Astrocyte (in vitro differentiated cells and primary cell): Measurements from ENCODE around the gene HMX1. TPM values are rescaled to one million over a fixed set of nuclear protein-coding genes. Genes with fewer than 3 reads are reported as not detected.

ENCODE experiments used
- DNase-seq: peaks from one replicate; pipeline ENCODE4 v3.0.0-alpha.2; 2010; ENCODE audit warnings: low read depth
- FAIRE-seq: peaks from 2 replicates; lab custom pipeline; 2011; peaks lifted over from hg19 to GRCh38; lab: Jason Lieb, UNC
- H2AFZ ChIP-seq: 2 replicates; pipeline ENCODE4 v1.6.0; 2012; ENCODE audit warnings: low read depth, low read length, inconsistent platforms
- H3K27ac ChIP-seq: 2 replicates; pipeline ENCODE4 v1.5.1; 2011; ENCODE audit warnings: low read depth, low read length, inconsistent platforms
- H3K27me3 ChIP-seq: 2 replicates; pipeline ENCODE4 v1.6.0; 2011; ENCODE audit warnings: low read length, inconsistent platforms; ENCODE audit not compliant: insufficient read depth
- H3K36me3 ChIP-seq: 2 replicates; pipeline ENCODE4 v1.5.1; 2011; ENCODE audit warnings: low read length, inconsistent platforms; ENCODE audit not compliant: insufficient read depth
- H3K4me1 ChIP-seq: 2 replicates; pipeline ENCODE4 v1.5.1; 2011; ENCODE audit warnings: low read length, inconsistent platforms; ENCODE audit not compliant: insufficient read depth
- H3K4me2 ChIP-seq: 2 replicates; pipeline ENCODE4 v1.6.0; 2012; ENCODE audit warnings: low read length, inconsistent platforms
- H3K4me3 ChIP-seq: 2 replicates; pipeline ENCODE4 v1.5.1; 2011; ENCODE audit warnings: low read depth, mild to moderate bottlenecking, low read length, inconsistent platforms; ENCODE audit not compliant: insufficient read depth
- H3K79me2 ChIP-seq: 2 replicates; pipeline ENCODE4 v1.6.0; 2012; ENCODE audit warnings: mild to moderate bottlenecking, low read length, inconsistent platforms; ENCODE audit not compliant: insufficient read depth
- H3K9ac ChIP-seq: 2 replicates; pipeline ENCODE4 v1.6.0; 2012; ENCODE audit warnings: mild to moderate bottlenecking, low read length, inconsistent platforms
- H3K9me3 ChIP-seq: 2 replicates; pipeline ENCODE4 v1.5.1; 2012; ENCODE audit warnings: low read depth, mild to moderate bottlenecking, low read length, inconsistent platforms; ENCODE audit not compliant: insufficient read depth
- H4K20me1 ChIP-seq: 2 replicates; pipeline ENCODE4 v1.6.0; 2012; ENCODE audit warnings: low read length, inconsistent platforms; ENCODE audit not compliant: insufficient read depth
- H3K27ac Mint-ChIP-seq: one replicate; pipeline ENCODE4 v1.8.0; 2021; ENCODE audit warnings: mild to moderate bottlenecking, mixed read lengths; ENCODE audit not compliant: unreplicated experiment
- H3K27me3 Mint-ChIP-seq: one replicate; pipeline ENCODE4 v1.8.0; 2021; ENCODE audit warnings: low read depth, mixed read lengths; ENCODE audit not compliant: unreplicated experiment
- H3K36me3 Mint-ChIP-seq: one replicate; pipeline ENCODE4 v1.8.0; 2021; ENCODE audit warnings: low read depth, mixed read lengths; ENCODE audit not compliant: unreplicated experiment
- H3K4me1 Mint-ChIP-seq: one replicate; pipeline ENCODE4 v1.8.0; 2021; ENCODE audit warnings: low read depth, mixed read lengths; ENCODE audit not compliant: unreplicated experiment
- H3K4me3 Mint-ChIP-seq: one replicate; pipeline ENCODE4 v1.8.0; 2021; ENCODE audit warnings: mild to moderate bottlenecking, moderate library complexity, mixed read lengths; ENCODE audit not compliant: unreplicated experiment
- H3K9me3 Mint-ChIP-seq: one replicate; pipeline ENCODE4 v1.8.0; 2021; ENCODE audit warnings: mild to moderate bottlenecking, mixed read lengths; ENCODE audit not compliant: unreplicated experiment
- EZH2 ChIP-seq: IDR thresholded peaks from 2 replicates; pipeline ENCODE4 v1.6.1; 2012; ENCODE audit warnings: mild to moderate bottlenecking, low read length, inconsistent platforms; ENCODE audit not compliant: insufficient read depth
- total RNA-seq: library from RNA; stranded (reverse); gene quantifications from 2 replicates; pipeline ENCODE4 v1.2.1, GENCODE V29; 2021
- TF ChIP-seq, protein P1 (sequence below): IDR thresholded peaks from 2 replicates; pipeline ENCODE4 v1.5.1; 2011; ENCODE audit warnings: low read depth, mild to moderate bottlenecking, inconsistent platforms, low read length, moderate library complexity; ENCODE audit not compliant: insufficient read depth

HMX1 gene
- total RNA-seq, 1 donor from 2014 or later, result 0.25 TPM

DNA sequence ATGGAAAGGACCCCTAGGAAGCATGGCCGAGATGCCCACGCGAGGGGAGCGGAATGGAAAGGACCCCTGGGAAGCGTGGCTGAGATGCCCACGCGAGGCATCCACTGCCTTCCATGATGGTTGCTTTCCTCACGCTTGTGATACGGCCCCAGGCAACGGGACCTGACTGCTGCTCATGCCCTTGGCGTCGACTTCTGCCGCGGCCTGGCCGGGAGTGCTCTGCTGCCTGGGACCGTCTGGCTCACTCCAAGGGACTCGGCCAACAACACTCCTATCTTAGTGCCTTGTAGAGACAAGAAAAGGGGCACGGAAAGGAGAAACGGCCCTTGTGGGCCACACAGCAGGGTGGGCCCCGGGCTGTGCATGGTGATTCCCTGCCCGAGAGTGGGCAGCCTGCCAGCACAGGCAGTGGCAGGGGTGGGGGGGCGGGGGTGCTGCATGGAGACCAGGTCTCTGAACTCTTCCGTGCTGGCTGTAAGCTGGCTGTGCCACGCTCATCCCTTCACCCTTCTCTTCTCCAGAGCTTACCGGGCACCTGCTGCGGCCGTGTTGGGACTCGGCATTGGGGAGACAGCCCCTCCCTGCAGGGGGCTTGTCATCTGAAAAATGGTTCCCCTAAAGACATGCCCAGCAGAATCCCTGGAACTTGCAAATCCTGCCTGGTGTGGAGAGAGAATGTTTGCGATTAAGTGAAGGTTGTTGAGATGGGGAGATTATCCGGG, 38.6 kb upstream of the HMX1 start:
- H3K27me3 Mint-ChIP-seq, result peaks cover 47% of the 10 kb centered on the region
- FAIRE-seq, result no peak
- H4K20me1 ChIP-seq, result no peaks in the 10 kb centered on the region

DNA sequence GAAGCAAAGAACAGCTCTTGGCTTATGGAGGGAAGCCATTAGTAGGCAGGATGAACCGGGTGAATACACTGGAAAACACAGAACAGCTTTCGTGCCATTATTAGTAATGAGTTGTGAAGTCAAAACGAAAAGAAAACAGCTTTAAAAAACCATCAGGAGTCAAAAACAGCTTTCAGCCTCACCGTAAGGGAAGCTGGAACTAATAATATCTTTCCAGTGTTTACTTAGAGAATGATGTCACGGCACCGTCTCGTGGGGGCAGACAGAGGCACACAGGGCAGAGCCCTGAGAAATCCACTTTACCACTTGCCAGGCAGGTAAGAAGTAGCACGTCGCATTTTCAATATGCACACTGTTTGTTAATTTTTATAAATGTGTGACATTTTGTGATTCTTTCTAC, 37.9 kb upstream of the HMX1 start:
- no peaks in the 10 kb centered on the region for H3K36me3 ChIP-seq
- no peak for TF ChIP-seq EZH2
- TF ChIP-seq, protein P1, sequence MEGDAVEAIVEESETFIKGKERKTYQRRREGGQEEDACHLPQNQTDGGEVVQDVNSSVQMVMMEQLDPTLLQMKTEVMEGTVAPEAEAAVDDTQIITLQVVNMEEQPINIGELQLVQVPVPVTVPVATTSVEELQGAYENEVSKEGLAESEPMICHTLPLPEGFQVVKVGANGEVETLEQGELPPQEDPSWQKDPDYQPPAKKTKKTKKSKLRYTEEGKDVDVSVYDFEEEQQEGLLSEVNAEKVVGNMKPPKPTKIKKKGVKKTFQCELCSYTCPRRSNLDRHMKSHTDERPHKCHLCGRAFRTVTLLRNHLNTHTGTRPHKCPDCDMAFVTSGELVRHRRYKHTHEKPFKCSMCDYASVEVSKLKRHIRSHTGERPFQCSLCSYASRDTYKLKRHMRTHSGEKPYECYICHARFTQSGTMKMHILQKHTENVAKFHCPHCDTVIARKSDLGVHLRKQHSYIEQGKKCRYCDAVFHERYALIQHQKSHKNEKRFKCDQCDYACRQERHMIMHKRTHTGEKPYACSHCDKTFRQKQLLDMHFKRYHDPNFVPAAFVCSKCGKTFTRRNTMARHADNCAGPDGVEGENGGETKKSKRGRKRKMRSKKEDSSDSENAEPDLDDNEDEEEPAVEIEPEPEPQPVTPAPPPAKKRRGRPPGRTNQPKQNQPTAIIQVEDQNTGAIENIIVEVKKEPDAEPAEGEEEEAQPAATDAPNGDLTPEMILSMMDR, result no peak
- Mint-ChIP-seq H3K4me1 (peaks cover 13% of the 10 kb centered on the region), H3K9me3 (no peaks in the 10 kb centered on the region), H3K36me3 (no peaks in the 10 kb centered on the region), H3K27me3 (peaks cover 50% of the 10 kb centered on the region), H3K4me3 (no peak overlapping the region), H3K27ac (no peak overlapping the region)
- H3K79me2 ChIP-seq, result no peaks in the 10 kb centered on the region
- no peaks in the 10 kb centered on the region for H3K9me3 ChIP-seq
- FAIRE-seq, result no peak
- no peaks in the 10 kb centered on the region for H3K27me3 ChIP-seq
- no peak overlapping the region for H3K9ac ChIP-seq
- no peak overlapping the region for H3K4me3 ChIP-seq
- no peaks in the 10 kb centered on the region for H3K4me1 ChIP-seq
- H3K4me2 ChIP-seq, result no peak overlapping the region
- H4K20me1 ChIP-seq, result no peaks in the 10 kb centered on the region
- DNase-seq, result no peak
- H3K27ac ChIP-seq, result no peak overlapping the region
- no peak overlapping the region for H2AFZ ChIP-seq

More for the DNA sequence above, 38.6 kb upstream of the HMX1 start:
- Mint-ChIP-seq H3K9me3 (no peaks in the 10 kb centered on the region), H3K27ac (no peak overlapping the region), H3K4me3 (no peak overlapping the region), H3K36me3 (no peaks in the 10 kb centered on the region), H3K4me1 (peaks cover 13% of the 10 kb centered on the region)
- Histone ChIP-seq H3K79me2 (no peaks in the 10 kb centered on the region), H2AFZ (no peak overlapping the region), H3K9ac (no peak overlapping the region), H3K4me3 (no peak overlapping the region), H3K27ac (no peak overlapping the region), H3K4me1 (no peaks in the 10 kb centered on the region), H3K27me3 (no peaks in the 10 kb centered on the region), H3K9me3 (no peaks in the 10 kb centered on the region), H3K36me3 (no peaks in the 10 kb centered on the region), H3K4me2 (no peak overlapping the region)
- no peak for DNase-seq
- TF ChIP-seq EZH2, result no peak
- TF ChIP-seq, protein P1, result no peak

DNA sequence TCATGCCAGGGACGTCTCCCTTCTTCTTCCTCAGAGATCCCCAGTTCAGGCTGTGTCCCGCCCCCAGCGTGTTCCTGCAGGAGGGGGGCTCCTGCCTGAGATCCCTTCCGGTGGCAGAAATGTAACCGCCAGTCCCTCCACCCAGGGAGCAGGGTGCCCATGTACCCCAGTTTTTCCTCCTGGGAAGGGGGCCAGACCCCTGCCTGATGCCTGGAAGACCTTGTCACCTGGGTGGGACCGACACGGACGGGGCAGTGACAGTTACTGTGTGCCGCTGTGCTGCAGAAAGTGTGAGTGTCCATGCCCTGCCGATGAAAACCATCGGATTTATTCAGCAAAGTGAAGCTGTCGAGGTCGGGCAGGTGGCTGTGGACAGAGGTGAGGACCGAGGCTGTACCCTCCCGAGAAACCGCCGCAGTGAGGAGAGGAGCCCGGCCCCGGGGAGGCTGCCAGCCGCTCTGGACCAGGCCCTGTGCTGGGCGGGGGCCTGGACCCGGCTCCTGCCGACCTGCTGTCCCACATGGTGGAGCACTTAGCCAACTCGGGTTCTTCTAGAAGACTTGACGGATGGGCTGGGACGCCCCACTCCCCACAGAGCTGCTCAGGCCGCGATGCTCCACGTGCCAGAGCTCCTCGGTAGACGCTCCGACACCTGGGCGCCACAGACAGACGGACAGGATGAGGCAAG, 36.7 kb upstream of the HMX1 start:
- Histone ChIP-seq H3K9ac (no peak overlapping the region), H3K36me3 (no peaks in the 10 kb centered on the region), H3K4me2 (no peak overlapping the region), H2AFZ (no peak overlapping the region), H4K20me1 (no peaks in the 10 kb centered on the region), H3K27me3 (no peaks in the 10 kb centered on the region), H3K9me3 (no peaks in the 10 kb centered on the region), H3K79me2 (no peaks in the 10 kb centered on the region), H3K27ac (no peak overlapping the region), H3K4me3 (no peak overlapping the region), H3K4me1 (no peaks in the 10 kb centered on the region)
- no peaks in the 10 kb centered on the region for H3K36me3 Mint-ChIP-seq
- no peak for TF ChIP-seq EZH2
- TF ChIP-seq, protein P1, result no peak
- H3K9me3 Mint-ChIP-seq, result peaks cover 8% of the 10 kb centered on the region
- peaks cover 11% of the 10 kb centered on the region for H3K4me1 Mint-ChIP-seq
- no peak for DNase-seq
- H3K27me3 Mint-ChIP-seq, result peaks cover 55% of the 10 kb centered on the region
- H3K4me3 Mint-ChIP-seq, result no peak overlapping the region
- no peak overlapping the region for H3K27ac Mint-ChIP-seq
- FAIRE-seq, result no peak
